ENCODE data around the gene NPAS3.

The NPAS3 gene

DNA sequence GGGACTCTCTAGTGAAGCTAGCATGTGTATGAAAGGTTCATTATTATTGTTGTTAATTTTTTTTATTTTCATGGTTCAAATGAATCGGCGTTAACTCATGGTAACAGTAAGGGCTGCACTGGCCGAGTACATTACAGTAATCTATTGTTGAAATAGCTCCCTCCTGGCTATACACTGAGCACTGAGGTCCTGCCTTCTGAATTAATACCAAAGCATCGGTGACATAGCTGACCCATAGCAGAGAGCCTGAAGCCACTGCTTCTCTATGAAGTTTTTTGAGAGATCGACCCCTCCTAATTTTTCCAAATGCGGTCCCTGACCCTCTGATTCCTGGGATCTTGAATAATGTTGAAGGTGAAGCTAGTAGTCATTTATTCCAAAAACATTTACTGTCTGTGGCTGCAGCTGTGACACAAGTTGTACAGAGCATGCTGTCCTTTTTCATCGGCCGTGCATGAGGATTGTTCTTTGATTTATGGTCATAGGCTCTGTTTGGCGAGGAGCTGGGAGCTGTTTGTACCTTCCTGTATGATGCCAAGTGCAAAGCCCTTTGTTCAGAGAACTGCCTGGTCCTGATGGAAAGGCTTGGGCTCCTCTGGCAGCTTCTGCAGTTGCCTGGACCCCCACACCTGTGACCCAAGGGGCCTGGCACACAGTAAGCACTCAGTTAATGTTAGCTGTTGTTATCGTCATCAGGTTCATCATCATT lies 525.7 kb downstream of the NPAS3 start:
- in situ Hi-C loops (cut with MboI; ENCODE audit: low sequenced_read_pairs), result no loop called here

DNA sequence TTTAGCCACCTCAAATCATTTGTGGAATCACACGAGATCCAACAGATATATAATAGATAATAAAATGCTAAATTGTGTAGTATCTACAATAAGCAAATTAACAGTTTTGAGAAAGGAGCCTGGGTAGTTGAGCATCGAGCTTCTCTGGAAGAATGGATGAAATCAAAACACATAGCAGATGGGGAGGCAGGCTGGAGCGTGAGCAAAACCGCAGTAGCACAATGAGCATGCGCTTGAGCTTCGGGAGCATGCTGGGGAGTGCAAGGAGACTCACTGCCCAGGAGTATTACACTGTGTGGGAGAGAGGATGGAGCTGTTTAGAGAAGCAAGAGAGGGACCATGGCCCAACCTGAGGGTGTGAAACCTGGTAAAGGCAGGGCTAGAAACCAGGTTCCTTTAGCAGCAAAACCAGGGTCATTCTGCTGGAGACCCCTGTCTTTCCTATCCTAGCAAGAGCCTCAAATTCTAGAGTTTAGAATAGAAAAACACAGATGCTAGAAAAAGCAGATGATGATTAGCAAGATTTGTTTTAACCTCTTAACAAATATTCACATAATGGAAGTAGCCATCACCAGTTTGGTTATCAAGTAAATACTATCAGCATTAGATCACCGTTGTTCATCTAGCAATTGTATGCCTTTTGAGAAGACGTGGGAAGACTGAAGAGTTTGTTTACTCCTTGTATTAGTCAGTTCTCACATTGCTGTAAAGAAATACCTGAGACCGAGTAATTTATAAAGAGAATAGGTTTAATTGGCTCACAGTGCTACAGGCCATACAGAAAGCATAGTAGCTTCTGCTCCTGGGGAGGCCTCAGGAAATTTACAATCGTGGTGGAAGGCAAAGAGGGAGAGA lies 527.4 kb downstream of the NPAS3 start:
- in situ Hi-C loops (cut with MboI; ENCODE audit: low sequenced_read_pairs), result no loop called here

- in situ Hi-C loops (cut with MboI; ENCODE audit: low sequenced_read_pairs), result no loop called here
Measured at GRCh38 chr14:33467971-33468370, 529.3 kb downstream of the NPAS3 start.

GRCh38 chr14:33469898-33470297 lies 531.2 kb downstream of the NPAS3 start:
- in situ Hi-C loops (cut with MboI; ENCODE audit: low sequenced_read_pairs), result no loop called here

GRCh38 chr14:33471776-33472175 lies 533.1 kb downstream of the NPAS3 start:
- in situ Hi-C loops (cut with MboI; ENCODE audit: low sequenced_read_pairs), result no loop called here

DNA sequence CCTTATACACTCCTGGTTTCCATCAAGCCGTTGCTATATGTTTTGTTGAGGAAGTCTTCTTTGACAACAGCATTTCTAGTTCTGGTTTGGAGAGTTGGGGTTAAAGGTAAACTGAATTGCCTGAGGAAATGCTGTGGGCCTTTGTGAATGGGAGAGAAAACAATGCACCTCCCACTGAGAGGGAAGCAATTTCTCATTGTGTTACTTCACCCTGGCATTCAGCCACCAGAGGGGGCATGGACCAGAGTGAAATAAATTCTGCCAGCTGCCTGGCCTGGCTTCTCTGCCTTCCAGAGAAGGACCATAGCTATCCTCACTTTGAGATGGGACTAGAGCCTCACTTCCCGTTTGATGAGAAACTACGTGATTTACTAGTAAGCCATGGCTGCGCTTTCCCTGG lies 536.9 kb downstream of the NPAS3 start:
- in situ Hi-C loops (cut with MboI; ENCODE audit: low sequenced_read_pairs), result no loop called here

DNA sequence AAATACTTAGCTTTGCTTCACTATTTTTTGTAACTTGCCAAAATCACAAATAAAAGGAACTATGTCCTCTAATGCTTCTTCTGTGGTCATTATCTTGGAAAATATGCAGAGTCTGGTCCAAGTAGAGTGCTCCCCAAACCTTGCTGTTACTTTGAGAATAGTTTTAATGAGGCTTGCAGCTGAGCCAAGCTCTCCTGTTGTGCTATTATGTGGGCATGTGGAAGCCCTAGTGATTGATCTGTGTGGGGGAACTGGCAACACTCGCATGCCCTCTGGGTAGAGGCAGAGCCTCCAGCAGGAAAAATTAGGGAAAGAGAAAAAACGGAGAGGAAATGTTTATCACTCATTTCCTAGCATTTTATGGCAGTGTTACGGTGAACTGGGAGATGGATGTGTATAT lies 539.1 kb downstream of the NPAS3 start:
- in situ Hi-C loops (cut with MboI; ENCODE audit: low sequenced_read_pairs), result no loop called here

DNA sequence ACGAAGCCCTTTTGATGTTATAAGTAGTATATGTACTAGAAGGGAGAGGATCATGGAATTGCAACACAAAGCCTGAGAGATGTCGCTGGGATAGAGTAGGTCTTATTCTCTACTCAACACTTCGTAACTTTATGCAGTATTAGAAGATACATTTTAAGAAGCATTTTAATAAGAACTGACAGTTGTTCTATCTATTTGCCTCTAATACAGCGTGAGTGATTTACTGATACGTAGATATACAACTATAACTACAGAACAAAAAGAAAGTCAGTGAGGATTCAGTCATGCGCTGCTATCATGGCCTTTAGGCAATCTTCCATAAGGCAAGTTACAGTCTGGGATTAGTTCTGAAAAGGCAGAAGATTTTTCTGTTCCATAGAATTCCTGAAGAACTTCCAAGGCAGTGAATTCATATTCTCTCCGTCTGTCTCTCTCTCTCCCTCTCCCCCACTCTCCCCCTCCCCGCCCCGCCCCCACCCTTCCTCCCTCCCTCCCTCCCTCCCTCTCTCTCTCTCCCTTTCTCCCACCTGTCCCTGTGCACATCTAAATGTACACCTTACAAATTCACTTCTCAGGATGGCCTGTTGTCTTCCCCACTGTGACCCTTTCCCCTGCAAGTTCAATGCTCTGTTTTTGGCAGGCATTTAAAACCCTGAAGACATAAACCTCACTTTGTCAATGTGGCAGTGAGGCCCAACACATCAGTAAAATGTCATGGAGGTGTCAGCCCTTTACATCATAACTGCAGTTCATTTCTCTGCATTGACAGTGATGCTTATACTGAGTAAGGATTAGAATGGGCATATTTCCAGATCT lies 541.6 kb downstream of the NPAS3 start:
- in situ Hi-C loops (cut with MboI; ENCODE audit: low sequenced_read_pairs), result no loop called here

DNA sequence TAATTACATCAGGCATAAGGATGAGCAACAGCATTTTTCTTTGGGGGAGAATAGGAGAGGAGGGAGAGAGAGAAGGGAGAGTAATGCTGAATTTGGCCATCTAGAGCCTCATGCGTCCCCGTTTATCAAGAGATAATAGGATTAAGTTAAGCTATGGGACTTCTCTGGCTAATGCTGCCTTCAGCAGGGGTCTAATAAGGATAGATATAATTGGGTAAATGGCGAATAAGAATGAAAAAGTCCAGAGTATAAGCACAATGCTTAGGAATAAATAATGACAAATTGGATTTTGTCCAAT lies 542.2 kb downstream of the NPAS3 start:
- in situ Hi-C loops (cut with MboI; ENCODE audit: low sequenced_read_pairs), result no loop called here

DNA sequence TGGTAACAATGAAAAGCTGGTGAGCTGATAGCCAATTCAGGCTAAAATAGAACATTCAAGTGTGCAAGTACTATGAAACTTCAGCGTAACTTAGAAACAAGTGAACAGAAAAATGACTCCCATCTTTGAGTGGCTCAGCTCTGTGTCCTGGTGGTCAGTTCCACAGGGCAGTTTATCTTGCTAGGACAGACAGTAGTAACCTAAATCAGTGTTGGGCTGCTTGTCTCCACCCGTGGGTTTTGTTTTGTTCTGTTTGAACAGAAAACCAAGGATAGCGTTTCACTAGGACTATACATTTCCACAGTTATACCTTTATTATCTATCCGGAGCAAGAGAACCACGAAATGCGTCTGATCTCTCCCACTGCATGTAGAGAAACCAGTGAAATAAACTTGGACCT lies 544.4 kb downstream of the NPAS3 start:
- in situ Hi-C loops (cut with MboI; ENCODE audit: low sequenced_read_pairs), result no loop called here

GRCh38 chr14:33483541-33483940 lies 544.9 kb downstream of the NPAS3 start:
- in situ Hi-C loops (cut with MboI; ENCODE audit: low sequenced_read_pairs), result no loop called here

GRCh38 chr14:33484264-33484663 lies 545.6 kb downstream of the NPAS3 start:
- in situ Hi-C loops (cut with MboI; ENCODE audit: low sequenced_read_pairs), result no loop called here

- in situ Hi-C loops (cut with MboI; ENCODE audit: low sequenced_read_pairs), result no loop called here
Measured at GRCh38 chr14:33486332-33486890, 547.7 kb downstream of the NPAS3 start.

GRCh38 chr14:33488582-33488981 lies 549.9 kb downstream of the NPAS3 start:
- in situ Hi-C loops (cut with MboI; ENCODE audit: low sequenced_read_pairs), result no loop called here

- in situ Hi-C loops (cut with MboI; ENCODE audit: low sequenced_read_pairs), result no loop called here
Measured at GRCh38 chr14:33490555-33490954, 551.9 kb downstream of the NPAS3 start.

GRCh38 chr14:33491112-33491511 lies 552.4 kb downstream of the NPAS3 start:
- in situ Hi-C loops (cut with MboI; ENCODE audit: low sequenced_read_pairs), result no loop called here

- in situ Hi-C loops (cut with MboI; ENCODE audit: low sequenced_read_pairs), result no loop called here
Measured at GRCh38 chr14:33492491-33492890, 553.8 kb downstream of the NPAS3 start.

DNA sequence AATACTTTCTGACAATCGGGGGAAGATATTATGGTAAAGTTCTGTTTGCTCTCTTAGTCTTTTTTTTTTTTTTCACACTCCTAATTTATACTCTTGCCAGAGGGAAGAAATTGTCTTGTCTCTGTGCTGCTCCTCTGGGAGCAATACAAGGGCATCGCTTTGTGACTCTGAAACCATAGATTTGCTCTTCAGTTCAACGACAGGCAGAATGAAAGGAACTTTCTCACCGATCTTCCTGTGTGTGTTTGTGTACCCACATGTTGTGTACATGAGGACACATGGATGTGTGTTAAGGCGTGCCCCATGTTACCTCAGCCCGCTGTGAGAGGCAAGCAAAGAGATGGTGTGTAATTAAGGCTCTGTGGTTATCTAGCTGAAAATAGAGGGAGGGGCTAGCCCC lies 554.6 kb downstream of the NPAS3 start:
- in situ Hi-C loops (cut with MboI; ENCODE audit: low sequenced_read_pairs), result no loop called here

- in situ Hi-C loops (cut with MboI; ENCODE audit: low sequenced_read_pairs), result no loop called here
Measured at GRCh38 chr14:33493990-33494389, 555.3 kb downstream of the NPAS3 start.

DNA sequence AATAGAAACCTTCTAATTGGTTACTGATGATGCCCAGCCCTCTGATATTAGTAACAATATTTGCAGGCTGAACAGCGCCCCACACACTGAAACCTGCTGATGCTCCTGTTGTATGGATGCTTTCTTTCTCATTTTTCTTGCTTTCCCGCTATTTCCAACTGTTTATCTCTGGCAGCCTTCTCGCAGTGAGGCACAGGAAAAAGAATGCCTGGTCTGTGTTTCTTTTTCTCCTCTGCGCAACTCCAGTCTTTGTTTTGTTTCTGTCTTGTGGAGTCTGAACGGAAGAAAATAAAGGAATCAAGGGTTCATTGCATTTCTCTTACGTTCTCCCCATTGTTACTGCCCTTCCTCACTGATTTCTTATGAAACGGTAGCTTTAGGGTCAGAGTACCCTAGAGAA lies 561.0 kb downstream of the NPAS3 start:
- in situ Hi-C loops (cut with MboI; ENCODE audit: low sequenced_read_pairs), result no loop called here
